Effector CD4-positive, alpha-beta T cell (primary cell): ENCODE data around the gene NKAP.
"Not testable (repeated sequence)": the region's sequence is repeated elsewhere in the genome, so short reads cannot be mapped to it uniquely, and the experiment has no call there.

ENCODE experiments used
- DNase-seq: peaks from one replicate; pipeline ENCODE4 v3.0.0-alpha.2; 2020
- total RNA-seq: gene quantifications from one replicate; lab custom pipeline; 2026; lab: John Stamatoyannopoulos, UW

Gene NKAP
- total RNA-seq: 29.3 reads per million, percentile 55 among the genes with 10 or more reads in this experiment

GRCh38 chrX:119943185-119943988 lies at the start of gene NKAP:
TSS of gene NKAP (minus strand) at chrX:119943751. CDS start at chrX:119943605, 146 bp downstream.
- DNase-seq: peak; percentile 65

- no peak for DNase-seq
Measured at GRCh38 chrX:119991005-119991787, 47.6 kb upstream of the NKAP start.

- no peak for DNase-seq
Measured at GRCh38 chrX:119990556-119991004, 47.0 kb upstream of the NKAP start.

GRCh38 chrX:119989905-119990555 lies 46.5 kb upstream of the NKAP start:
- no peak for DNase-seq

GRCh38 chrX:119986203-119986602 lies 42.7 kb upstream of the NKAP start:
- DNase-seq: no peak

- DNase-seq: no peak
Measured at GRCh38 chrX:119984652-119985051, 41.1 kb upstream of the NKAP start.

GRCh38 chrX:119983494-119983893 lies 39.9 kb upstream of the NKAP start:
- DNase-seq: no peak

- no peak for DNase-seq
Measured at GRCh38 chrX:119982145-119982544, 38.6 kb upstream of the NKAP start.

GRCh38 chrX:119981286-119982070 lies 37.9 kb upstream of the NKAP start:
- no peak for DNase-seq

- not testable (repeated sequence) for DNase-seq
Measured at GRCh38 chrX:119977172-119977571, 33.6 kb upstream of the NKAP start.

GRCh38 chrX:119971184-119971583 lies 27.6 kb upstream of the NKAP start:
- no peak for DNase-seq

GRCh38 chrX:119970574-119970973 lies 27.0 kb upstream of the NKAP start:
- no peak for DNase-seq

- not testable (repeated sequence) for DNase-seq
Measured at GRCh38 chrX:119966837-119967236, 23.3 kb upstream of the NKAP start.

- no peak for DNase-seq
Measured at GRCh38 chrX:119960625-119961024, 17.1 kb upstream of the NKAP start.

GRCh38 chrX:119955807-119956570 lies 12.4 kb upstream of the NKAP start:
- DNase-seq: peak; percentile 4

GRCh38 chrX:119954374-119954773 lies 10.8 kb upstream of the NKAP start:
- DNase-seq: no peak

- no peak for DNase-seq
Measured at GRCh38 chrX:119948381-119948780, 4.8 kb upstream of the NKAP start.

GRCh38 chrX:119945481-119945880 lies 1.9 kb upstream of the NKAP start:
- no peak for DNase-seq

- no peak for DNase-seq
Measured at GRCh38 chrX:119942831-119943184, 743 bp downstream of the NKAP start.

- DNase-seq: no peak
Measured at GRCh38 chrX:119942173-119942819, 1.3 kb downstream of the NKAP start.

GRCh38 chrX:119941336-119941735 lies 2.2 kb downstream of the NKAP start:
- DNase-seq: no peak
